ENCODE data around the gene KICS2. TPM values are rescaled to one million over a fixed set of nuclear protein-coding genes. Genes with fewer than 3 reads are reported as not detected.

KICS2 gene
- polyA plus RNA-seq, 1 donor from 2014 or later = 0.83 TPM

GRCh38 chr12:64189530-64189929, 32.6 kb downstream of the KICS2 start:
- Histone ChIP-seq H3F3A (ENCODE audit: insufficient read depth, low read length, poor library complexity, severe bottlenecking) (no peaks in the 10 kb centered on the region), H3K79me2 (replicated peaks; ENCODE audit: insufficient read depth, low read length) (no peaks in the 10 kb centered on the region), H2AFZ (ENCODE audit: low read depth, low read length) (no peak overlapping the region), H3K9me3 (ENCODE audit: low read length) (no peaks in the 10 kb centered on the region), H3K36me3 (ENCODE audit: insufficient read depth, low read length) (no peaks in the 10 kb centered on the region), H3K27ac (ENCODE audit: low read length) (no peak overlapping the region), H3K9me2 (ENCODE audit: insufficient read depth, low read length) (no peaks in the 10 kb centered on the region), H3K4me3 (ENCODE audit: low read length) (no peak overlapping the region), H3K27me3 (ENCODE audit: insufficient read depth, low read depth, low read length) (no peaks in the 10 kb centered on the region), H3K4me2 (ENCODE audit: low read length) (no peak overlapping the region), H3K9ac (ENCODE audit: low read length) (no peak overlapping the region), H4K20me1 (ENCODE audit: insufficient read depth) (no peaks in the 10 kb centered on the region)
- no peak for TF ChIP-seq EP300 (conservative IDR thresholded peaks at IDR 0.05; ENCODE audit: poor library complexity, severe bottlenecking)
- TF ChIP-seq TAF1 (IDR thresholded peaks at IDR 0.05; ENCODE audit: low read depth) = no peak
- no peak for TF ChIP-seq EZH2 (IDR thresholded peaks at IDR 0.05; ENCODE audit: borderline replicate concordance, insufficient read depth, low read length, poor library complexity, severe bottlenecking)

GRCh38 chr12:64187794-64188193, 34.3 kb downstream of the KICS2 start:
- Histone ChIP-seq H4K20me1 (ENCODE audit: insufficient read depth) (no peaks in the 10 kb centered on the region), H3K36me3 (ENCODE audit: insufficient read depth, low read length) (no peaks in the 10 kb centered on the region), H3K9me2 (ENCODE audit: insufficient read depth, low read length) (no peaks in the 10 kb centered on the region), H2AFZ (ENCODE audit: low read depth, low read length) (no peak overlapping the region), H3K9me3 (ENCODE audit: low read length) (no peaks in the 10 kb centered on the region), H3F3A (ENCODE audit: insufficient read depth, low read length, poor library complexity, severe bottlenecking) (no peaks in the 10 kb centered on the region), H3K79me2 (replicated peaks; ENCODE audit: insufficient read depth, low read length) (no peaks in the 10 kb centered on the region), H3K9ac (ENCODE audit: low read length) (no peak overlapping the region), H3K4me2 (ENCODE audit: low read length) (no peak overlapping the region), H3K27me3 (ENCODE audit: insufficient read depth, low read depth, low read length) (no peaks in the 10 kb centered on the region), H3K27ac (ENCODE audit: low read length) (no peak overlapping the region), H3K4me3 (ENCODE audit: low read length) (no peak overlapping the region)
- TF ChIP-seq MXI1 (conservative IDR thresholded peaks at IDR 0.05; ENCODE audit: poor library complexity, severe bottlenecking) (no peak), TAF1 (IDR thresholded peaks at IDR 0.05; ENCODE audit: low read depth) (no peak), RAD21 (conservative IDR thresholded peaks at IDR 0.05) (no peak), REST (IDR thresholded peaks at IDR 0.05; ENCODE audit: borderline replicate concordance) (no peak), POLR2AphosphoS5 (IDR thresholded peaks at IDR 0.05) (no peak), EP300 (conservative IDR thresholded peaks at IDR 0.05; ENCODE audit: poor library complexity, severe bottlenecking) (no peak), SMC3 (conservative IDR thresholded peaks at IDR 0.05; ENCODE audit: poor library complexity) (no peak), EZH2 (IDR thresholded peaks at IDR 0.05; ENCODE audit: borderline replicate concordance, insufficient read depth, low read length, poor library complexity, severe bottlenecking) (no peak)
- TF ChIP-seq, protein P1, sequence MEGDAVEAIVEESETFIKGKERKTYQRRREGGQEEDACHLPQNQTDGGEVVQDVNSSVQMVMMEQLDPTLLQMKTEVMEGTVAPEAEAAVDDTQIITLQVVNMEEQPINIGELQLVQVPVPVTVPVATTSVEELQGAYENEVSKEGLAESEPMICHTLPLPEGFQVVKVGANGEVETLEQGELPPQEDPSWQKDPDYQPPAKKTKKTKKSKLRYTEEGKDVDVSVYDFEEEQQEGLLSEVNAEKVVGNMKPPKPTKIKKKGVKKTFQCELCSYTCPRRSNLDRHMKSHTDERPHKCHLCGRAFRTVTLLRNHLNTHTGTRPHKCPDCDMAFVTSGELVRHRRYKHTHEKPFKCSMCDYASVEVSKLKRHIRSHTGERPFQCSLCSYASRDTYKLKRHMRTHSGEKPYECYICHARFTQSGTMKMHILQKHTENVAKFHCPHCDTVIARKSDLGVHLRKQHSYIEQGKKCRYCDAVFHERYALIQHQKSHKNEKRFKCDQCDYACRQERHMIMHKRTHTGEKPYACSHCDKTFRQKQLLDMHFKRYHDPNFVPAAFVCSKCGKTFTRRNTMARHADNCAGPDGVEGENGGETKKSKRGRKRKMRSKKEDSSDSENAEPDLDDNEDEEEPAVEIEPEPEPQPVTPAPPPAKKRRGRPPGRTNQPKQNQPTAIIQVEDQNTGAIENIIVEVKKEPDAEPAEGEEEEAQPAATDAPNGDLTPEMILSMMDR (IDR thresholded peaks at IDR 0.05; ENCODE audit: poor library complexity, severe bottlenecking) = no peak
